Measurements from ENCODE around the gene SLC35G6.

The SLC35G6 gene

DNA sequence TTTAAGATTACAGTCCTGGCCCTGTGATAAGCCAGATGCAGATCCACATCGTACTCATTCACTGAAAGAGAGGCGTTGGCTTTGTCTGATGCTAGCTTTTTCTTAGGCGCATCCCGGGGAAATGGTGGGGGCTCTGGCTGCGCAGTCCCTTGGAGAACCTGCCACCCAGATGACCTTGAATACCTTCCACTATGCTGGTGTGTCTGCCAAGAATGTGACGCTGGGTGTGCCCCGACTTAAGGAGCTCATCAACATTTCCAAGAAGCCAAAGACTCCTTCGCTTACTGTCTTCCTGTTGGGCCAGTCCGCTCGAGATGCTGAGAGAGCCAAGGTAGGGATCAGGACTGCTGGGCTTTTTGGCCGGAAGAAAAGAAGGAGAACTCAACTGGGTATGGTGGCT, 26.9 kb downstream of the SLC35G6 start:
- no peak for DNase-seq

GRCh38 chr17:7508846-7509245, 27.6 kb downstream of the SLC35G6 start:
- DNase-seq = no peak

DNA sequence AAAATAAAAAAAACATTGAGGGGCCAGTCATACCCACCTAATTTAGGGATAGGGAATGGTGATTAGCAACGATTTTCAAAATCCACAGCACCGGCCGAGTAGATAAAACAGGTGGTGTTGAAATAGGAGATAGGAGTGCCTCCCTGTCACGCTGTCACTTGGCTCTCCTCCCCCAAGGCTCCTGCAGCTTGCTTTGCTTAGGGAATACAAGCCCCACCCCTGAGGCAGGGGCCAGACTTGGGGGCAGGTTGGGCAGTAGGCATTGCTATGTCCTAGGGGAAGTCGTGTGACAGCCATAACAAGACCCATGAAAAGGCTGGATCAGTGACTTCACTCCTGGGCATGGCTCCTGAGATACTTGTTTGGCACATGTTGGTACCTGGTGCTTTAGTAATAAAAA, 28.7 kb downstream of the SLC35G6 start:
- no peak for DNase-seq

GRCh38 chr17:7511108-7511507, 29.9 kb downstream of the SLC35G6 start:
- no peak for DNase-seq

GRCh38 chr17:7512105-7512504, 30.9 kb downstream of the SLC35G6 start:
- DNase-seq = no peak

GRCh38 chr17:7512824-7513540, 31.7 kb downstream of the SLC35G6 start:
- no peak for DNase-seq

- DNase-seq = no peak
Measured at GRCh38 chr17:7513850-7514419, 32.7 kb downstream of the SLC35G6 start.

DNA sequence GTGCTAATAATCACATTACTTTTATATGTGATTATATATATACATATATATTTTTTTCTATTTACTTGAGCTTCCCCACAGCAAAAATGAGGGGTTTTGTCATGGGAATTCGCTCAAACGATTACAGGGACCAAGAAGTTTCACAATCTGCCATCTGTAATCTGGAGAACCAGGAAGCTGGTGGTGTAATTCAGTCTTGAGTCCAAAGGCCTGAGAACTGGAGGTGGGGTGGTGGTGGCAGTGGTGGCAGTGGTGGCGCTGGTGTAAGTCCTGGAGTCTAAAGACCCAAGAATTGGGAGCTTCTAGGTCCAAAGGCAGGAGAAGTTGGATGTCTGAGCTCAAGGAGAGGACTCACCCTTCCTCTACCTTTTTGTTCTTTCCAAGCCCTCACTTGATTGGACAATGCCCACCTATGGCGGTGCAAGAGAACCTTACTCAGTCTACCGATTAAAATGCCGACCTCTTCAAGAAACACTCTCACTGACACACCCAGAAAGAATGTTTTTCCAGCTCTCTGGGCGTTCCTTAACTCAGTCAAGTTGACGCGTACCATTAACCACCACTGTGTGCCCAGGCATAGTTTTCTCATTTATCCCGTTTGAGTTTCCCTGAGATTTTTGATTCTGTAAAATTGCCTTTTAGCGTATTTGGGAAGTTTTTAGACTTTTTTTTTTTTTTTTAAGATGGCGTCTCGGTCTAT, 34.8 kb downstream of the SLC35G6 start:
- DNase-seq = no peak

GRCh38 chr17:7523033-7523432, 41.8 kb downstream of the SLC35G6 start:
- DNase-seq = peak; percentile 54

DNA sequence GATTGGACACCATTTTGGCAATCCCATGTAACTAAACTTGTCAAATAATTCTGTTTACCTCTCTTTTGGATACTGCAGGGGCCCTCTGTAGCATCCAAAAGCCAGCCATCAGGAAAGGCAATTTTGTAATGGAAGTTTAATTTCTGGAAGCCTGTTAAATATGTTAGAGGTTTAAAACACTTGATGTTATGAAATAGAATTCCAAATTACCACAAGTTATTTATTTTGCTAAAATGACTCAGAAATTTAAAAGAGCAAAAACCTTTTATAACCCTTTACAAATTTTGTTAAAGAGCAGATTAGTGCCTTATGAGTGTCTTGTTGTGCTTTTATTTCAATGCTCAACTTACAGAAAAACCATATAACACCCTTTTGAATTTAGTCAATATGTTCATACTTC, 47.6 kb downstream of the SLC35G6 start:
- DNase-seq = no peak

DNA sequence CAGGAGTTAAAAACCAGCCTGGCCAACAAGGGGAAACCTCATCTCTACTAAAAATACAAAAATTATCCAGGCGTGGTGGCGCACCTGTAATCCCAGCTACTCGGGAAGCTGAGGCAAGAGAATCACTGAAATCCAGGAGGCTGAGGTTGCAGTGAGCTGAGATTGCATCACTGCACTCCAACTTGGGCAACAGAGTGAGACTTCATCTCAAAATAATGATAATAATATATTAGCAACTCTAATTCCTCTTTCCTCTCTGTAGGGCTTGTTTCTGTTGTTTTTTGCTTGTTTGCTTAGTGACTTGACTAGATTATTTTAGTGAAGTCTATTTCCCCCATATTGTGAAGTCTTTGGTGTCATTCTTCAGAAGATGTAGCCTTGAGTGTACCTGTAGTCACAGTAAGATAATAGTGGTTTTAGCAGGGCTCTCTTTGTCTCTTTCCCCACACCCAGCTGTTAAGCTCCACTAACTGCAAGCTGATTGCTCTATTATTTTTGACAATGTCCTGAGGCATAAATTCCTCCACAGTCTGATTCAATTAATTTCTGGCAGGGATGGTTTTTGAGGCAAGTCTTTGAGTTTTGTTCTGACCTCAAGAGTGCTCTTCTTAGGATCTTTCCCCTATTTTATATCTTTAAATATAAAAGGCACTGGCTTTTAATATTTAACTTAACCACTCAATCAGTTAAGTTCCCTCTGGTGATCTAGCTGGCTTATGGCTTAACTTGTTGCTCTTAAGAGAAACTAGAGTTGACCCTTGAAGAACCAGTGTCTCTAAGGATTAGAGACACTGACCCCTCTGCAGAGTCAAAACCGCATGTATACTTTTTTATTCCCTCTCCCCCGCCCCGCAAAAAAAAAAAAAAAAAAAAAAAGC, 49.0 kb downstream of the SLC35G6 start:
- no peak for DNase-seq

Measured in activated CD4-positive, CD25-positive, alpha-beta regulatory T cell treated with anti-CD3 and anti-CD28 coated beads, Interleukin-2, amount 50 U/mL, for 72 hours (primary cell).